OCI-LY1 (cell line): ENCODE measurements around the gene NEMP1.

Experiments
- EZH2 ChIP-seq: fragments of 200-600 bp; sonication (generic), shearing (Covaris generic); IDR thresholded peaks from 2 replicates; pipeline ENCODE4 v1.8.0; 2017; ENCODE audit warnings: borderline replicate concordance, mixed run types, mild to moderate bottlenecking, antibody characterized with exemption, low read length, moderate library complexity, mixed read lengths
- TF ChIP-seq, protein P1 (sequence below): fragments of 200-600 bp; sonication (generic), shearing (Covaris generic); IDR thresholded peaks from 2 replicates; pipeline ENCODE4 v1.5.1; 2017; ENCODE audit warnings: mild to moderate bottlenecking, antibody characterized with exemption, low read length, moderate library complexity, mixed read lengths

DNA sequence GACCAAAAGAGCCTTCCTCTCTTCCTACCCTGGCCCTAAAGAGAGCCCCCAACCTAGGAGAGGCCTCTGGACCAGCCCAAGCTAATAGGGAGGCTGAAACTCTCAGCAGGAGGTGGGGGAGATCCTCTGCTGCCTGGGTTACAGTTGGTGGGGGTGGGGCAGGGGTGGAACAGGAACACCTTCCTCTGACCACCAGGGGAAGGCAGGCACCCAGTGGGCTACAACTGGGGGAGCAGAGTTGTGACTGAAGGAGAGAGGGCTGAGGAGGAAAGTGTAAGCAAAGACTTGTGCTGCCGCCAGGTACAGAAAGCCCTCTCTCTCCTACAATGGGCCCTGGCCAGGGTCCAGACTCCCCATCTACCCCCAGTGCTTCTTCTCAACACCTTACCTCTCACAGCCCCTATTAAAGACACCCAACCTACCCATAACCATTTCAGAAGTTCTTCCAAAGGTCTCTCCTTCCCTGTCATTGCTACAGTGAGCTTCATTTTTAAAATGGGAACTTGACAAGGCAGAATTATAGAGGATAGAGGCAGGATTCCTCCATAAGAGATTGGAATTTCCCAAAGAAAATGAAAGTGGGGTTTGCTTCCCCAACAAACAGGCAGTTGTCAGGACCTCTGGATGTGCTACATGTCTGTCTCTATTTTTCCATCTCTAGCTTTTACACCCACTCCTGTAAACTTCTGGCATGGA, 30.0 kb downstream of the NEMP1 start:
- TF ChIP-seq, protein P1, sequence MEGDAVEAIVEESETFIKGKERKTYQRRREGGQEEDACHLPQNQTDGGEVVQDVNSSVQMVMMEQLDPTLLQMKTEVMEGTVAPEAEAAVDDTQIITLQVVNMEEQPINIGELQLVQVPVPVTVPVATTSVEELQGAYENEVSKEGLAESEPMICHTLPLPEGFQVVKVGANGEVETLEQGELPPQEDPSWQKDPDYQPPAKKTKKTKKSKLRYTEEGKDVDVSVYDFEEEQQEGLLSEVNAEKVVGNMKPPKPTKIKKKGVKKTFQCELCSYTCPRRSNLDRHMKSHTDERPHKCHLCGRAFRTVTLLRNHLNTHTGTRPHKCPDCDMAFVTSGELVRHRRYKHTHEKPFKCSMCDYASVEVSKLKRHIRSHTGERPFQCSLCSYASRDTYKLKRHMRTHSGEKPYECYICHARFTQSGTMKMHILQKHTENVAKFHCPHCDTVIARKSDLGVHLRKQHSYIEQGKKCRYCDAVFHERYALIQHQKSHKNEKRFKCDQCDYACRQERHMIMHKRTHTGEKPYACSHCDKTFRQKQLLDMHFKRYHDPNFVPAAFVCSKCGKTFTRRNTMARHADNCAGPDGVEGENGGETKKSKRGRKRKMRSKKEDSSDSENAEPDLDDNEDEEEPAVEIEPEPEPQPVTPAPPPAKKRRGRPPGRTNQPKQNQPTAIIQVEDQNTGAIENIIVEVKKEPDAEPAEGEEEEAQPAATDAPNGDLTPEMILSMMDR, result no peak
- no peak for TF ChIP-seq EZH2
